Measurements from ENCODE around the gene TSPAN31. TPM values are rescaled to one million over a fixed set of nuclear protein-coding genes. Genes with fewer than 3 reads are reported as not detected.

The TSPAN31 gene
- total and polyA plus RNA-seq, 9 of the 15 experiments (the other 6 are each of a cell fraction or from before 2014, with no cell fraction given), result 11.3 to 26.4 (median 14.3) TPM

DNA sequence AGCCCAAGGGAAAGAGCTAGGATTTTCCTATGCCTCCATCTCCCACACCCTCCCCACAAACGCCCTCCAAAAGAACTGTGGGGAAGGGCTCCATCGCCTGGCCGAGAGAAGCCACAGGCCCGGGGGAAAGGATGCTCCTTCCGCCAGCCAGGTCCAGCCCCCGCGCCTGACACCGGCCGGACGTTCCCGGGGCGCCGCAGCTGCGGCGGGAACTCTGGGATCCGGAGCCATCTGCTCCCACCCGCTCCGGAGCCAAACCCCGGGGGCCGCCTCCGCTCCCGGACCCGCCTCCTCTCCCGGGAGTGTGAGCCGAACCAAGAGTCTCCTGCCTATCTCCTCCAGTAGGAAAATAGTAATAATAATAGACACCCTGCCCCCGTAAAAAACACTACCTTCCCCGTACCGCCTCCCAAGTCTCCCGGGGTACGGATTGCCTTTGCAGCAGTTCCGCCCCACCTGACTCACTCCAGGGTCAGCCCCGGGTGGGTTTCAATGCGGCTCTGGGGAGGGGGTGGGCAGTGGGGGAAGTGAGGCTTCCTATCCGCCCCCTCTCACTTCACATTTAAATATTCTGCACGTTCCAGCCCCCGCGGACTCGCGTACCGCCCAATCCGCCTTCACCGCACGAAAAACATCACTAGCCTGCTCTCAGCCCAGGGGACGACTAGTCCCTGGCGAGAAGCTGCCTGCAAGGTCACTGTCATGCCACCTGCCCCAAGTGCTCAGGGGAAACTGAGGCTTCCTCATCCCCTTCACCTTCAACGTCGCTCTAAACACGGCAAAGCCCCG lies 8.7 kb upstream of the TSPAN31 start:
- Histone ChIP-seq H3K79me2 (ENCODE audit: control insufficient read depth, insufficient read depth, low read length) (no peaks in the 10 kb centered on the region), H4K20me1 (replicated peaks; ENCODE audit: control insufficient read depth, insufficient read depth, low read length) (no peaks in the 10 kb centered on the region), H3K27ac (ENCODE audit: extremely low read depth, low read depth, low read length) (peak overlapping the region; percentile 11; the same call in 2 of the 3 replicates), H3K36me3 (ENCODE audit: control insufficient read depth, insufficient read depth, low read length) (no peaks in the 10 kb centered on the region), H3K4me2 (ENCODE audit: insufficient read depth, low read length) (peak overlapping the region; percentile 81), H2AFZ (ENCODE audit: low read depth, low read length) (peak overlapping the region; percentile 94), H3K9me1 (ENCODE audit: control insufficient read depth, insufficient read depth, low read length) (peaks cover 4% of the 10 kb centered on the region), H3K27me3 (ENCODE audit: control insufficient read depth in 2 of 2, insufficient read depth in 2 of 2, low read length in 2 of 2) (peaks cover 20 to 59% of the 10 kb centered on the region in 2 experiments), H3K9ac (ENCODE audit: insufficient read depth in 1 of 2, low read depth in 2 of 2, low read length in 2 of 2) (peak overlapping the region; percentile 51 to 87), H3K4me3 (peak overlapping the region; percentile 38), H3K4me1 (replicated peaks in 1 of 2; ENCODE audit: control insufficient read depth in 2 of 2, insufficient read depth in 2 of 2, low read length in 2 of 2) (peaks cover 9 to 31% of the 10 kb centered on the region in 2 experiments; a peak in 4 of 5 replicates), H3K9me3 (replicated peaks; ENCODE audit: control insufficient read depth, insufficient read depth, low read depth, low read length) (no peaks in the 10 kb centered on the region)
- peak; percentile 77 to 85 (median 82) for DNase-seq (ENCODE audit: extremely low read depth in 1 of 4, low spot score in 3 of 4)
- WGBS (ENCODE audit: insufficient coverage, low coverage, missing lambda C conversion rate), result under 1% methylated on average over 44 of the region's 49 CpGs
- ATAC-seq, result peak; percentile 93
- in situ Hi-C loops (cut with MboI) (no loop called here), intact Hi-C loops (cut with micrococcal nuclease) (loop anchor here (1.0 to 5.0 kb wide), 4 partner anchors 103 to 273 kb away; partner anchors contain the start of genes B4GALNT1, DDIT3 and MBD6)
- CTCF ChIA-PET (ENCODE audit: low intra/inter-chr PET ratio), result interaction anchor here (0.6 to 2.3 kb wide), 2 partner anchors 103 to 153 kb away, joined by 3 to 17 read pairs; partner anchors contain the start of gene B4GALNT1
- BruUV-seq (replicated peaks), result no TSS peak
- POLR2A ChIA-PET, result interaction anchor here (0.5 to 3.5 kb wide), 10 partner anchors 9 to 239 kb away, joined by 3 to 15 read pairs (median 3); partner anchors contain the start of genes CDK4, DDIT3, PIP4K2C and TSPAN31
- FAIRE-seq, result peak; percentile 85
- TF ChIP-seq PTTG1 (tag; IDR thresholded peaks at IDR 0.05; ENCODE audit: low read depth), result no peak
- 0 out of 2 replicates have a peak, but pooled peaks have one; percentile 31 for TF ChIP-seq ZEB2 (IDR thresholded peaks at IDR 0.05)
- TF ChIP-seq RCOR1 (IDR thresholded peaks at IDR 0.05; ENCODE audit: borderline replicate concordance in 1 of 2, low read depth in 2 of 2, low read length in 2 of 2), result peak in 1 of 2 experiments; percentile 94; a peak in 2 of 4 replicates
- TF ChIP-seq MTA3 (IDR thresholded peaks at IDR 0.05; ENCODE audit: borderline replicate concordance), result 0 out of 2 replicates have a peak, but pooled peaks have one; percentile 38
- TF ChIP-seq ZNF408 (CRISPR knock-in tag; IDR thresholded peaks at IDR 0.05; ENCODE audit: low read depth), result no peak
- TF ChIP-seq, protein P1, sequence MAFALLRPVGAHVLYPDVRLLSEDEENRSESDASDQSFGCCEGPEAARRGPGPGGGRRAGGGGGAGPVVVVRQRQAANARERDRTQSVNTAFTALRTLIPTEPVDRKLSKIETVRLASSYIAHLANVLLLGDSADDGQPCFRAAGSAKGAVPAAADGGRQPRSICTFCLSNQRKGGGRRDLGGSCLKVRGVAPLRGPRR (CRISPR knock-in tag; IDR thresholded peaks at IDR 0.05), result no peak
- no peak for TF ChIP-seq NR1H2 (CRISPR knock-in tag; IDR thresholded peaks at IDR 0.05)
- no peak for TF ChIP-seq ZNF583 (CRISPR knock-in tag; IDR thresholded peaks at IDR 0.05)
- no peak for TF ChIP-seq ZNF121 (CRISPR knock-in tag; conservative IDR thresholded peaks at IDR 0.05)
- TF ChIP-seq NCOA4 (IDR thresholded peaks at IDR 0.05; ENCODE audit: partially characterized antibody), result no peak
- no peak for TF ChIP-seq PRMT5 (CRISPR knock-in tag; IDR thresholded peaks at IDR 0.05)
- TF ChIP-seq, protein P2, sequence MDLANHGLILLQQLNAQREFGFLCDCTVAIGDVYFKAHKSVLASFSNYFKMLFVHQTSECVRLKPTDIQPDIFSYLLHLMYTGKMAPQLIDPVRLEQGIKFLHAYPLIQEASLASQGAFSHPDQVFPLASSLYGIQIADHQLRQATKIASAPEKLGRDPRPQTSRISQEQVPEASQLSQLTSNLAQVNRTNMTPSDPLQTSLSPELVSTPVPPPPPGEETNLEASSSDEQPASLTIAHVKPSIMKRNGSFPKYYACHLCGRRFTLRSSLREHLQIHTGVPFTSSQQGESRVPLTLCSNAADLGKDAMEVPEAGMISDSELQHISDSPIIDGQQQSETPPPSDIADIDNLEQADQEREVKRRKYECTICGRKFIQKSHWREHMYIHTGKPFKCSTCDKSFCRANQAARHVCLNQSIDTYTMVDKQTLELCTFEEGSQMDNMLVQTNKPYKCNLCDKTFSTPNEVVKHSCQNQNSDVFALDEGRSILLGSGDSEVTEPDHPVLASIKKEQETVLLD (IDR thresholded peaks at IDR 0.05), result no peak
- no peak for TF ChIP-seq FOXJ3 (CRISPR knock-in tag; IDR thresholded peaks at IDR 0.05)
- peak; percentile 43 to 46; a peak in 2 of 4 replicates for TF ChIP-seq NRF1 (conservative IDR thresholded peaks at IDR 0.05 in 1 of 2, IDR thresholded peaks at IDR 0.05 in 1 of 2)
- no peak for TF ChIP-seq U2AF2 (optimal IDR thresholded peaks at IDR 0.05; ENCODE audit: low read depth, low read length)
- TF ChIP-seq HMGN3 (IDR thresholded peaks at IDR 0.05; ENCODE audit: borderline replicate concordance, extremely low read depth, insufficient read length, low read depth, low read length), result peak; percentile 71
- TF ChIP-seq TRIM24 (IDR thresholded peaks at IDR 0.05), result peak in 1 of 2 experiments; percentile 31; a peak in 1 of 4 replicates
- TF ChIP-seq, protein P3, sequence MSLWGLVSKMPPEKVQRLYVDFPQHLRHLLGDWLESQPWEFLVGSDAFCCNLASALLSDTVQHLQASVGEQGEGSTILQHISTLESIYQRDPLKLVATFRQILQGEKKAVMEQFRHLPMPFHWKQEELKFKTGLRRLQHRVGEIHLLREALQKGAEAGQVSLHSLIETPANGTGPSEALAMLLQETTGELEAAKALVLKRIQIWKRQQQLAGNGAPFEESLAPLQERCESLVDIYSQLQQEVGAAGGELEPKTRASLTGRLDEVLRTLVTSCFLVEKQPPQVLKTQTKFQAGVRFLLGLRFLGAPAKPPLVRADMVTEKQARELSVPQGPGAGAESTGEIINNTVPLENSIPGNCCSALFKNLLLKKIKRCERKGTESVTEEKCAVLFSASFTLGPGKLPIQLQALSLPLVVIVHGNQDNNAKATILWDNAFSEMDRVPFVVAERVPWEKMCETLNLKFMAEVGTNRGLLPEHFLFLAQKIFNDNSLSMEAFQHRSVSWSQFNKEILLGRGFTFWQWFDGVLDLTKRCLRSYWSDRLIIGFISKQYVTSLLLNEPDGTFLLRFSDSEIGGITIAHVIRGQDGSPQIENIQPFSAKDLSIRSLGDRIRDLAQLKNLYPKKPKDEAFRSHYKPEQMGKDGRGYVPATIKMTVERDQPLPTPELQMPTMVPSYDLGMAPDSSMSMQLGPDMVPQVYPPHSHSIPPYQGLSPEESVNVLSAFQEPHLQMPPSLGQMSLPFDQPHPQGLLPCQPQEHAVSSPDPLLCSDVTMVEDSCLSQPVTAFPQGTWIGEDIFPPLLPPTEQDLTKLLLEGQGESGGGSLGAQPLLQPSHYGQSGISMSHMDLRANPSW (CRISPR knock-in tag; IDR thresholded peaks at IDR 0.05), result no peak

All from K562 (cell line).